ENCODE data around the gene E2F3.

Gene E2F3

DNA sequence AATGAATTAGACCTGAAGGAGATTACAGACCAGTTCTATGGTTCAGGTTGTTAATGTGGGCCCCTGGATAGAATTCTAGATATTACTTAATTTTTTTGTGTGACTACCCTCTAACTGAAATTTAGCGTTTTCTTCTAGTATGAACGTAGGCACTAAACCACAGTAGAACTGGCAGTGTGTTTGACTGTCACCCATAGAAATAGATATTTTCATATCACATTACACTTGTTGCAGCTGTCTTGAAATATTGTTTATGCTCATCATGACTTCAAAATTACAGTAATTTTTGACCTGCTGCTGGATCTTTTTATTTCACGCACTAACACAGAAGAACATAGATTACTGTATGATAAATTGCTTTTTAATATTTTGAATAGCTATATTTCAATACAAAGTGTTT is 31.6 kb downstream of the E2F3 start:
- DNase-seq (ENCODE audit: low read depth in 2 of 2, low spot score in 1 of 2) = no peak

DNA sequence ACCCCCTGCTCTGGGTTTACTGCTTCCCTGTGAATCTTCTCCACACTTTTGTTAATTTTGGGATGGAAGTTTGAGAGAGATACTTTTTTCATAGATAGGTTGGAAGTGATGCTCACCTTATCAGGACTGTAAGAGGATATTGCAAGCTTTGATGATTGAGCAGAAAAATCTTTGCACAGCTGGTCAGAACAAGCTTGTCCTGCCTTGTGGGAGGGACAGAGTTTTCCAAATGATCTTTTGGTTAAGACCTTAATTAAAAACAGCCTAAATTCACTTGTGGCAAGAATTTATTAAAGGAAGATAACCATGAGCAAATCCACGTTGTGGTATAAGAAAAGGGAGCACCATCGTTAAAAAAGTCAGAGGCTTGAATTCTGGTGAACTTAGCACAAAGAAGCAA is 32.2 kb downstream of the E2F3 start:
- DNase-seq (ENCODE audit: low read depth in 2 of 2, low spot score in 1 of 2) = no peak

DNA sequence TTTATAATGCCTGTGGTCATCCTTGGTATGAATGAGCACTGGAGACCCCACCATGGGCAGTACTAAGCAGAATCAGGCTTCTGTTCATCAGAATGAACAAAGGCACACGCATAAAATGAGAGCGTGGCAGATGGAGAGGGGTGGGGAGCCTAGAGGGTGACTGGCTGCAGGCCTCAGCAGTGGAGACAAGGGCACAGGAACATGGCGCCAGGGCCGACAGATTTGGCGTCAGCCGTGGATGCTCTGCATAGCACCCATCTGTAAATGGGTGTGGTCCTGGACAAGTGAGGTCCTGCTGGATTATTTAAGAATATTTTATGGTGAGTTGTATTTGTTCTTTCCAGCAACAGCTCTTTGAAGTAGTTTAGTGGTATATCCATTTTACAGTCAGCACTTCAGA is 33.1 kb downstream of the E2F3 start:
- no peak for DNase-seq (ENCODE audit: low read depth in 2 of 2, low spot score in 1 of 2)

DNA sequence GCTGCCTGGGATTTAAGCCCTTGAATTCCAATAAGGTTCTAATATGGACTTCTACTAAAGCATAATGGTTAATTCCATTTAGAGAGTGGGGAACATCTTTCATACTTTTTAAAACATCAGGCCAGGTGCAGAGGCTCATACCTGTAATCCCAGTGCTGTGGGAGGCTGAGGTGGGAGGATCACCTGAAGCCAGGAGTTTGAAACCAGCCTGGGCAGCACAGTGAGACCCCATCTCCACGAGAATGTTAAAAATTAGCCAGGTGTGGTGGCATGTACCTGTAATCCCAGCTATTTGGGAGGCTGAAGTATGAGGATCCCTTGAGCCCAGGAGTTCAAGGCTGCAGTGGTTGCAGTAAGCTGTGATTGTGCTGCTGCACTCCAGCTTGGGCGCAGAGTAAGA is 35.0 kb downstream of the E2F3 start:
- no peak for DNase-seq (ENCODE audit: low read depth in 2 of 2, low spot score in 1 of 2)

DNA sequence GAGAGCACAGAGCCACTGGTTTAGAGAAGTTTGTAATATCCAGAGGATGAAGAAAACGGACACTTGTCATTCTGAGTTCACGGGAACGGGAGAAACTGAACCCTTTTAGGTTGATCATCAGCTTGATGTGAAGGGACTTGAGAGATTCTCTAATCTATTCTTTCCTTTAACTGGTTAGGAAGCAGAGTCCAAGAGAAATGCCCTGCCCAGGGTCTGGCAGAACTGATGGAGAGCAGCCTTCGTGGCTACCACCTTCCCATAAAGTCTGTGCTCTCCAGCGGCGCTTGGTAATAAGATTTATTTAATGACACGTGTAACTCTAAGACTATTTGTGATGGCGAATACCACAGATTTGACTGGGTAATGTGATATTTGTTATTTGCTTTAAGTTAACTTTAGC is 36.0 kb downstream of the E2F3 start:
- DNase-seq (ENCODE audit: low read depth in 2 of 2, low spot score in 1 of 2) = no peak

DNA sequence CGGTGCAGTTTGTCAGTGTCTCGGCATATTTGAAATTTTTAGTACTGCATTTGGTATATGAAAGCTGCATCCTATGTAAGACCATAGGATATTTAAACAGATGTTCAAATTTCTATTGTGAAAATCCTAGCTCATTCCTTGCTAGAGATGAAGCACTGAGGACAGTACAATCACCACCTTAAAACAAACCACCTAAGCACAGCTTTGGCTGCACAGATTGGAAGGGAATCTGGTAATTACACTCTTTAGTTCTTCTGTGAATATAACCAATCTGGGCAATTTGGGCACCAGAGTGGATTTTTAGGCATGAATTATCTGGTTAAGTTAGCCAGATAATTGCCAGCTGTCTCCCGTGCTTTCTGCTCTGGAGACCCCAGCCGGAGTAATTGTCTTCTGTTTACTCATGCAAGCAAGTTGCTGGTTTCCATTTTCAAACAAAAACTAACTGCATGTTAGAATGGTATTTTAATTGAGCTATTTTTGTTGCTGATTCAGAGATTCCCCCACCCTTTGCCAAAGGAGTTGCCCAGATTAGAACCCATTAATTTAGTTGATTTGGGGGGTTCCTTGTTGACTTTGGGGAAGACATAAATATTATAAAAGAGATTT is 36.9 kb downstream of the E2F3 start:
- DNase-seq (ENCODE audit: low read depth in 2 of 2, low spot score in 1 of 2) = no peak

DNA sequence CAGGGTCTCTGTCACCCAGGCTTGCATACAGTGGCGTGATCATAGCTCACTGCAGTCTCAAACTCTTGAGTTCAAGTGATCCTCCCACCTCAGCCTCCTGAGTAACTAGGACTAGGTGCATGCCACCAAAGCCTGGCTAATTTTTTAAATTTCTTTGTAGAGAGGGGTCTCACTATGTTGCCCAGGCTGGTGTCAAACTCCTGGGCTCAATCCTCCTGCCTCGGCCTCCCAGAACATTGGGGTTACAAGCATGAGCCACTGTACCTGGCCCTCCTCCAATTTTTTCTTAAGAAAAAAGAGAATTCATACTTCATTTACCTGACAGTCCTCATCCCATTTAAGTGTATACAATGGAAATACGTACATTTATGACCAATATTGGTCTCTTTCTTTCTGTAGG is 37.9 kb downstream of the E2F3 start:
- no peak for DNase-seq (ENCODE audit: low read depth in 2 of 2, low spot score in 1 of 2)

DNA sequence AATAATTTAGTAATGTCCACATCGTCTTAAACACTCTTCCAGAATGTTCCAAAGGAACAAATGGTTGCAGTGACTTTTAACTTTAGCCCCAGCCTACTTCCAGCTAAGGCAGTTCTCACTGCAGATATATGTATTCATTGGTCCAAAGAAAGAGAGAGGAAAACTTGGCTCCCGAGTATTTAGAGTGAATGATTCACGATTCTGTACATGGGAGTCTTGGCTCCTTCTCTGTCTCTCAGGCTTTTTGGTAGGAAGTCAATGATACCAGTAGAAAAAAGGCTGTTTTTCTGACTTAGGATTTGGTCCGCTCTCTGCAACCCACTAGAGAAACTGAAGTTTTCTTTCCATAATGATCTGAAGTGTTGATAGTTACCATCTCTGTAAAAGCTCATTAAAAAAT is 38.6 kb downstream of the E2F3 start:
- no peak for DNase-seq (ENCODE audit: low read depth in 2 of 2, low spot score in 1 of 2)

DNA sequence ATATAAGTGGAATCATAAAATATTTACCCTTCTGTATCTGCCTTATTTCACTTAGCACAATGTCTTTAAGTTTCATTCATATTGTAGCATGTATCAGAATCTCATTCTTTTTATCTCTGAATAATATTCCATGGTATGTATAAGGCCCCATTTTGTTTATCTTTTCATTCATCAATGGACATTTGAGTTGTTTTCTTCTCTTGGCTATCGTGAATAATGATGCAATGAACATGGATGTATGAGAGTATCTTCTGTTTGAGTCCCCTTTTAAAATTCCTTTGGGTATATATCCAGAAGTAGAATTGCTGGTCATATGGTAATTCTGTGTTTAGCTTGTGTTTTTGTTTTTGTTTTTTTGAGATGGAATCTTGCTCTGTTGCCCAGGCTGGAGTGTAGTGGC is 39.6 kb downstream of the E2F3 start:
- no peak for DNase-seq (ENCODE audit: low read depth in 2 of 2, low spot score in 1 of 2)

DNA sequence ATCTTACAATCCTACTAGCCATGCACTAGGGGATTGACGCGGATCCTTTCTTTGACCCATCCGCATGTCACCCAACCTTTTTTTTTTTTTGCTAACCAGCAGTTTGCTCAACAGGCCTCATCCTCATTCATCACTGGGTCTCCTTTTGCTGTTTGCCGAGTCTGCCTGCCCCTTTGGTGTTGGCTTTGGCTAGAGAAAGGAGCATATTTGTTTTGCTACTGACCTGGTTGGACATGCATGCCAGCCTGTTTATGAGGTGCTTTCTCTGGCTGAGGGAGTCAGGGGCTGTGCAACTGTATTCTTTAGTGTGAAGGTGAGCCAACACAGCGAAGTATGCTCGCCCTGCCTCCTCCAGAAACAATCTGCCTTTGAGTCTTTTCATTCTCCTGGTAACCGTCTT is 40.2 kb downstream of the E2F3 start:
- DNase-seq (ENCODE audit: low read depth in 2 of 2, low spot score in 1 of 2) = no peak

DNA sequence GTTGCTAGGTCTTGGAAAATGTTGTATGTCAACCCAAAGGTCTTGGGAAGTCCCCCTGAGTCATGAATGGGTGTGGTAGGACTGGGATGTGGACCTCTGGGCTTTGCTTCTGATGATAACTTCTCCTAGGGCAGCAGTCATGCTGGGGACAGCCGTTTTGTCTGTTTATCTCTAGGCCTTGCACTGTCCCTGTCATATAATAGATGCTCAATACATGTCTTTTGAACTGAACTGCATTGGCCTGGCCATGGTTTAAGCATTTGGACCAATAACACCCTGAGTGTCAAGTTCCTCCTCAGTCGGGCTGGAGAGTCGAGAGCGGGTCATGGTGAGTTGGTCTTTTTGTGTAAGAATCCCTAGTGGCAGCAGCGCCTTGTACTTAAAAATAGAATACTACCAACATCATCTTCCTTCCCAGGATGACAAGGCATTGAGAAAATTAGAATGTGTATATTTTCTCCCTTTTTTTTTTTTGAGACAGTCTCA is 43.1 kb downstream of the E2F3 start:
- no peak for DNase-seq (ENCODE audit: low read depth in 2 of 2, low spot score in 1 of 2)

DNA sequence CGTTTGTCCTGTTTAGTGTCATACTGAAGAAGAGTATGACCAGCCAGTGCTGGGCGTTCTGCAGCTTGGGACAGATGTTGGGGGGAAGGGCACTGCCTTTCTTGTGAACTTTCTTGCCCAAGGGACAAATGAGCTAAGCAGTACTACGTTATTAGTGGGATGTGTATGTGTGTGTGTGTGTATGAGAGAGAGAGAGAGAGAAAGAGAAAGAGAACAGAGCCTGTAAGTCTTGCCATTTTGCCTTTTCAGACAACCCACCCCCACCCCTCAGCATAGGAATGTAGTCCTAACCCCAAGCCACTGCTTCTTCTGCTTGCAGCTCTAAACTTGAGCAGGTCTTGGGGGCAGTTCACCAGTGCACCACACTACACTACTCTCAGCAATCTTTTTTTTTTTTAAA is 45.5 kb downstream of the E2F3 start:
- no peak for DNase-seq (ENCODE audit: low read depth in 2 of 2, low spot score in 1 of 2)

DNA sequence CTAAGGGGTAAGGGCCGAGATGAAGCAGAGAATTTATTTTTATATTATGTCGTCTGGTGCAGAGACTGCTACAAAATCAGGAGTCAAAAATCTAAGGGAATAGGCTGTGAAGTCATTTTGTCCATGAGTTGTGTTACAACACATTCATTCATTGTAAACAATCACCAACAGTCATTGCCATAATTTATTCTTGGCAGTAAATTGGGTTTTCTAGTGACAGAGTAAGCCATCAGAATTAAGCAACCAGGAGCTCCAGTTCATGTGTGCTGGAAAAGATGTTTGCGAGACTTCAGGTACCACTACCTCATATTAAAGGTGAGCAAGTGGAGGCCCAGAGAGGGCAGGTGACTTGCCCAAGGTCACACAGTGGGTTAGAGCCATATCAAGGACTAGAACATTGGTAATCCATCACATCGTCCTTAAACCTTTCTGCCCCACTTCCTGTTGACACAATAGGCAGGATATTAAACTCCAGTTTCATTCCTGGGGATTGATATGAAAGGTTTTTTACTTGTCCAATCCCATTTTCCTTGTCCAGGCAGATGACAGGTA is 46.0 kb downstream of the E2F3 start:
- no peak for DNase-seq (ENCODE audit: low read depth in 2 of 2, low spot score in 1 of 2)

DNA sequence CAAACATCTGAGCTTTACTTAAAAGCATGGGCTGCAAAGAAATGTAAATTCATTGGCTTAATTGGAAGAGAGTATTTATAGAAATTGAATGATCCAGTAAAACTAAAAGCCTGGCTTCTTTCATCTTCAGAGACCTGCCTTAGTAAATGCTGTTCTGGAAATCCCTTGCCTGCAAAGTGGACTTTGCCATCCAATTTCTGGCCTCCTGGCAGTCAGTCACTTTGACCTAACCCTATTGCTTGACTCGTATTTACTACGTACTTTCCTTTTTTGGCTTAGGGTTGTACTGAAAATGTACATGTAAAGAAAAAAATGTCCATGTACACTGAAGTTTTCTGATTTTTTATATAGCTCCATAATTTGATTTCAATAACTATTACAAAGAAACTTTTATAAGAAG is 47.1 kb downstream of the E2F3 start:
- DNase-seq (ENCODE audit: low read depth in 2 of 2, low spot score in 1 of 2) = no peak

DNA sequence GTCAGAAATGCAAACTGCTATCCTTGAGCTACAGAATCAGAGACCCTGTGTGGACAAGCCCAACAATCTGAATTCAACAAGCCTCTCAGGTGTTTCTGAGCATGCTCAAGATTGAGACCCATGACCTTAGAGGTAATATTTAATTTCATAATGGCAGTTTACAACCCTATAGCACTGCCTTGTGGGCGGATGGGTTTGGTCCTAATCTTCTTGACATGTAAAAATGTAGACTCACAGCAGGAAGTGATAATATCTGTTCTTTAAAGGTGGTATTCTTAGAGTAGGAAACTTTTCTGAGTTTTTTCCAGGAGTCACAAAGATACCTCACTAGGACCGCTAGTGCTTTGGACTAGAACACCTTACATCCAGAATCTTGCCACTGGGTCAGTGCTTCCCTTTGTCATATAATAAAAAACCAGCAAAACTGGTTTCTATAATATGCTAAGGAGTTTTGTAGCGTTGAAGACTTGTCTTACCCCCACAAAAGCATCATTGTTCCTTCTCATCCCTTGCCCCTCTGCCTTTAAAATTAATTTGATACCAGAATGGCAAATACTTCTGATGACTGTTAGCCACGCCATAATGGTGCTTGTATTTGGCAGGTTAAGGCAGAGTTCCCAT is 52.6 kb downstream of the E2F3 start:
- DNase-seq (ENCODE audit: low read depth in 2 of 2, low spot score in 1 of 2) = no peak

DNA sequence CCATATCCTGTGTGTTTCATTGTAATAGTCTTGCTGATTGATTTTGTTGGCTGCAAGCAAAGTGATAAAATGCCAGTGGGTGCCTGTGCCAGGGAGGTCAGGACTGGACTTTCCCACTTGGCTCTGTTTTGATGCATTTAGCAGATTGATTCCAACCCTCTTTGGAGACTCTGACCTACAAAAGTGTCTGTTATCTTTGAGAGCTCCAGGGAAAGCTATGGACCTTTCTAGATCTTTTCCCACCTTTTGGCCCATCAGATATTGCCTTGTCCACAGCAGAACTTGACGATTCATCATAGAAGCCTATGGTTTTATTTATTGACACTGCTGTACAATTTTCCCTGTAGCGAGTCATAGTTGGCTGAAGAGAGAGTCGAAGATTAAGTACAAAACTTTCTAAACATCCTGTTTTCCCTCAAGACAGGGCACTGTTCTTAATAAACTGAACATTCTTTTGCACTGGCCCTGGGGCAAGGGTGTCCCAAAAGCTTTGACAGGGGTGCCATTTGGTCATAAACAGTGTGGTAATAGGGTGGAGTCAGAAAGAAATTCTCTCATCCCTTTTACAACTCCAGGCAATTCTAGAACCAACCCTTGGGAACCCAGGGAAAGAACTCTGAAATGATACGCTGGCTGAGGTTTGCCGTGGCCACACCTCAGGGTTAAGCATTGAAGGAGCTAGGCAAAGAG is 53.7 kb downstream of the E2F3 start:
- no peak for DNase-seq (ENCODE audit: low read depth in 2 of 2, low spot score in 1 of 2)

DNA sequence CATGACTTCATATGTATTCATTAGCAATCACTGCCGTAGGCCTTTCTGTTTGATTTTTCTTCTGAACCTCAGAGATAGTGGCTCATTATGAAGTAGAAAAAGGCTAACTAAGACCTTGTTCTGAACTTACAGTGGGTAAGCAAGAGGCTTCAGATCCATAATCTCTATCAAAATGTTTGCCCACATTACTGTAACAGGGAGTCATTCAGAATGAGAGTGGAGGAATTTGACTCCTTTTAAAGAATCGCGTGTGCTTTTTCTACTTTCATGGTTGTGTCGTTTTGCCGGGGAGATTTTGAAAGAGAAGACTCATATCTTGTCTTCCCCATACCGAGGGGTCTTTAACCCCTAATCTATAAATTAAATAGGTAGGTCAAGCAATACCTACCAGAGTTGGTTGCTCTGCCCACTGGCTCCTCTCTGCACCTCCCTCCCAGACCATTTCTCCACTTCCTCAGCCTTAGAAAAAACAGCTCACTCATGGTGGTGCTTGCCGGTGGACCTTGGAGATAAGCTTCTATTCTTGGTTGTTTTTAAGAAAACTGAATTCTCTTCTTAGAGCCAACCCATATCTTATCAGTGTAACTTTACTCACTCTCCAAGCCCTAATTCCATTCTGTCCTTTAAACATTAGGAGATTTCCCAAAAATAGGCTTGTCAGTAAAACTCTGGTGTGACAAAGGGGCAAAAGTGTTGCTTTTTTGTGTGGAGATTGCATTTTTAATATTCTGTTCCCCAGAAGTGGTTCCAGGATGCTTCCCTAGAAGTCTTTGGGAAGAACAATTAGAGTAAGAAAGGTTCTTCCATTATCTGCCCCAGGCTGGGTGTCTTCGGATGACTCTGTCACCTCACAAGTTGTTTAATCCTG is 56.6 kb downstream of the E2F3 start:
- DNase-seq (ENCODE audit: low read depth in 2 of 2, low spot score in 1 of 2) = no peak

DNA sequence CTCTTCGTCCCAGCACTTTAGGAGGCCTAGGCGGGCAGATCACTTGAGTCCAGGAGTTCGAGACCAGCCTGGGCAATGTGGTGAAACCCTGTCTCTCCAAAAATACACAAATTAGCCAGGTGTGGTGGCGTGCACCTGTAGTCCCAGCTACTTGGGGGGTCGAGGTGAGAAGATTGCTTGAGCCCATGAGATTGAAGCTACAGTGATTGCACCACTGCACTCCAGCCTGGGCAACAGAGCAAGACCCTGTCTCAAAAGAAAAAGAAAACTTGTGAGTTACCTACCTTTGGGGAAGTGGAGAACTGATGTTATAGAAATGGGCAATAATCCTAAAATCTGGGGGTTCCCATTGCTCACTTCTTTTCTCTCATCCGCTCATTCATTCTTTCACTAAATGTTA is 58.0 kb downstream of the E2F3 start:
- DNase-seq (ENCODE audit: low read depth in 2 of 2, low spot score in 1 of 2) = no peak

DNA sequence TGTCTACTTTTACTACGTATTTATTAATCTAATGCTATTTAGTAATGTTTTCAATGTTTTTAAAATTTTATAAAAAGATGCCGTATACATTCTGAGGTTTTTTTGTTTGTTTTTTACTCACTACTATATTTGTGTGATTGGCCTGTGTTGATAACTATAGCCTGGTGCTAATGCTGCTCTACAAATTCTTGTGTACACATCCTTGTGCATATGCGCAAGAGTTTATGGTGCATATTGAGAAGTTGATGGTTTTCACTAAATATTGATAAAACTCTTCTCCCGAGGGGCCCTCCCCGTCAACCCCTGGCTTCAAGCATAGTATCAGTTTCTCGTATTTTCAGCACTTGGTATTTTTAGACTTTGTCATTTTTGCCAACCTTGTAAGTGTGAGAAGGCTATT is 59.9 kb downstream of the E2F3 start:
- no peak for DNase-seq (ENCODE audit: low read depth in 2 of 2, low spot score in 1 of 2)

DNA sequence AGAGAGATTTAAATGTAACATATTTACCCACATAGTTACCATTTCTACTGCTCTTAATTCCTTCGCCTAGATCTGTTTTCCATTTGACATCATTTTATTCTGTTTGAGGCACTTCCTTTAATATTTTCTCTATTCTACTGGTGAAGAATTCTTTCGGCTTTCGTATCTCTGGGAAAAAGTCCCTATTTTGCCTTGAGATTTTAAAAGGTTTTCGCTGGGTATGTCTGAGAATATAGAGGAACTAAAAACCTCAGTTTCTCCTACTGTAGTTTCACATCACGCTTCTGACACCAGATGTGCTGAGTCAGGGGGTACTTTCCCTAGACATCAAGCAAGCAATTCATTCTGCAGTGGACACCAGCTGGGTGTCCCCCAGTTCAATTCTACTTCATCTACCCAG is 61.7 kb downstream of the E2F3 start:
- DNase-seq (ENCODE audit: low read depth in 2 of 2, low spot score in 1 of 2) = no peak

DNA sequence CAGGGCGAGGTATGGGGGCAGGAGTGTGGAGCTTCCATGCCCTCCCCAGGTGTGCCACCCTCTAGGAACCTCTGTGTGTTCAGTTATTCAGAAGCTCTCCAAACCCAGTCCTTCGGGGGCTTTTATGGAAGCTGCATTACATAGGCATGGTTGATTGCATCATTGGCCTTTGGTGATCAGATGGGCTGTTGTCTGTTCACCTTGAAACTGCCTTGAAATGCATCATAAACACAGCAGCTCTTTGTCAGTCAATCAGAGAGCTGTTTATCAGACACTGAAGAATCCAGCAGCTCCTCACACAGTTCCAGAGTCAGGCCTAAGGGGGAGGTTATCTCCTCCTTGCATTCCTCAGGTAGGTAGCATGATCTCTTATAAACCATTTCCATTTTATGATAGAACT is 62.4 kb downstream of the E2F3 start:
- no peak for DNase-seq (ENCODE audit: low read depth in 2 of 2, low spot score in 1 of 2)

DNA sequence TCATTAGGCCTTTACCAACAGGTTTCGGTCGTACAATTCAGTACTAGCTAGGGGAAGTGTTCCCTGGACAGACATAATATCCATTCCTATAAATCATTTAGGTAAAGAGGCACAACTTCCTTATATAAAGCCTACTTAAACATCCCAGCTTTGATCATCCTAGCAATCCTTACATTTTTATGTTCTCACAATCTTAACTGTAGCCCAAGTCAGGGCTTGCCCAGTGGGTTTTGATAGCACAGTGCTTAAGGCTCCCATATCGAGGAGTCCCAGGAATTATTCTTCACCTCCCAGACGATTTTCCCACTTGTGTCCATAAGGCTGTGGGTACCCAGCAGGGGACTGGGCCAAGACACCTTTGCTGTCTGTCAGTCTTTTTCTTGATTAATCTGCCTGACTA is 63.2 kb downstream of the E2F3 start:
- no peak for DNase-seq (ENCODE audit: low read depth in 2 of 2, low spot score in 1 of 2)
